DMS53 treated with DMSO at 0.1 percent for 48 hours (cell line): ENCODE results near the gene AMN1.
"Not testable (repeated sequence)": the region's sequence is repeated elsewhere in the genome, so short reads cannot be mapped to it uniquely, and the experiment has no call there.

Experiments
- DNase-seq: peaks from one replicate; lab custom pipeline; 2025; ENCODE audit not compliant: unreplicated experiment; lab: John Stamatoyannopoulos, UW

The AMN1 gene

GRCh38 chr12:31685801-31686200 lies 43.0 kb downstream of the AMN1 start:
- no peak for DNase-seq

GRCh38 chr12:31682136-31682962 lies 46.5 kb downstream of the AMN1 start:
- peak; percentile 93 for DNase-seq

- no peak for DNase-seq
Measured at GRCh38 chr12:31672521-31672920, 56.3 kb downstream of the AMN1 start.

GRCh38 chr12:31669582-31669981 lies 59.2 kb downstream of the AMN1 start:
- not testable (repeated sequence) for DNase-seq

GRCh38 chr12:31669020-31669419 lies 59.8 kb downstream of the AMN1 start:
- DNase-seq = no peak

GRCh38 chr12:31664038-31664437 lies 64.8 kb downstream of the AMN1 start:
- DNase-seq = no peak

GRCh38 chr12:31663576-31663975 lies 65.2 kb downstream of the AMN1 start:
- DNase-seq = no peak

GRCh38 chr12:31662176-31662849 lies 66.5 kb downstream of the AMN1 start:
- no peak for DNase-seq

- peak; percentile 99 for DNase-seq
Measured at GRCh38 chr12:31659087-31659942, 69.5 kb downstream of the AMN1 start, which contains the start of gene ETFBKMT. Gene ETFBKMT (plus strand): TSS chr12:31659688. CDS start chr12:31661954, 2,266 bp downstream.

GRCh38 chr12:31658471-31659086 lies 70.2 kb downstream of the AMN1 start:
- no peak for DNase-seq

- no peak for DNase-seq
Measured at GRCh38 chr12:31655792-31656191, 73.0 kb downstream of the AMN1 start.

GRCh38 chr12:31655208-31655607 lies 73.6 kb downstream of the AMN1 start:
- DNase-seq = no peak

GRCh38 chr12:31651893-31652521 lies 76.8 kb downstream of the AMN1 start:
- DNase-seq = no peak

GRCh38 chr12:31650918-31651317 lies 77.9 kb downstream of the AMN1 start:
- DNase-seq = no peak

GRCh38 chr12:31647086-31647491 lies 81.7 kb downstream of the AMN1 start:
- DNase-seq = no peak

- no peak for DNase-seq
Measured at GRCh38 chr12:31645924-31646323, 82.9 kb downstream of the AMN1 start.

GRCh38 chr12:31644536-31644935 lies 84.3 kb downstream of the AMN1 start:
- DNase-seq = no peak

GRCh38 chr12:31641509-31642090 lies 87.2 kb downstream of the AMN1 start:
- DNase-seq = no peak

GRCh38 chr12:31634620-31635019 lies 94.2 kb downstream of the AMN1 start:
- DNase-seq = no peak

GRCh38 chr12:31633464-31633863 lies 95.4 kb downstream of the AMN1 start:
- DNase-seq = no peak
